HG02870 (cell line): ENCODE measurements around the gene CT47B1.
"Not testable (repeated sequence)": the region's sequence is repeated elsewhere in the genome, so short reads cannot be mapped to it uniquely, and the experiment has no call there.

Source experiments
- ATAC-seq: cut with Tn5 transposase; IDR thresholded peaks from one replicate; pipeline ENCODE4 v1.9.1; 2021; ENCODE audit warnings: mild to moderate bottlenecking, moderate library complexity; ENCODE audit not compliant: unreplicated experiment

Gene CT47B1

DNA sequence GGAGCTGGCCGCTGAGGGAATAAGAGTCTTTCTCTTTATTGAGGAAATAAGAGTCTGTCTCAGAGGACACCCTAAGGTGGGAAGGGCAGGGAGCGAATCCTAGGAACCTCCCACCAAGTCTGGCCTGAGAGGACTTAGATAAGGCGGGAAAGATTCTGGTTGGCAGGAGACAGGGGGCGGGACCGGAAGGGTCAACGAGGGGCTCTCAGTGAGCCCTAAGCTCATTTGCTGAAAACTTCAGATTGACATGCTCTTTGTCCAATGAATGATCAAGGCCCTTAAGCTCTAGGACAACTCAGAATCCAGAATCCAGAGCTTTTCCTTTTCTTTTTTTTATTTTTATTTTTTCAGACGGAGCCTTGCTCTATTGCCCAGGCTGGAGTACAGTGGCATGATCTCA is at the start of gene CT47B1:
CT47B1 (minus strand) TSS at position 101 of the 400 bp plus-strand sequence. CDS start 196 bp downstream, outside the sequence.
- not testable (repeated sequence) for ATAC-seq

DNA sequence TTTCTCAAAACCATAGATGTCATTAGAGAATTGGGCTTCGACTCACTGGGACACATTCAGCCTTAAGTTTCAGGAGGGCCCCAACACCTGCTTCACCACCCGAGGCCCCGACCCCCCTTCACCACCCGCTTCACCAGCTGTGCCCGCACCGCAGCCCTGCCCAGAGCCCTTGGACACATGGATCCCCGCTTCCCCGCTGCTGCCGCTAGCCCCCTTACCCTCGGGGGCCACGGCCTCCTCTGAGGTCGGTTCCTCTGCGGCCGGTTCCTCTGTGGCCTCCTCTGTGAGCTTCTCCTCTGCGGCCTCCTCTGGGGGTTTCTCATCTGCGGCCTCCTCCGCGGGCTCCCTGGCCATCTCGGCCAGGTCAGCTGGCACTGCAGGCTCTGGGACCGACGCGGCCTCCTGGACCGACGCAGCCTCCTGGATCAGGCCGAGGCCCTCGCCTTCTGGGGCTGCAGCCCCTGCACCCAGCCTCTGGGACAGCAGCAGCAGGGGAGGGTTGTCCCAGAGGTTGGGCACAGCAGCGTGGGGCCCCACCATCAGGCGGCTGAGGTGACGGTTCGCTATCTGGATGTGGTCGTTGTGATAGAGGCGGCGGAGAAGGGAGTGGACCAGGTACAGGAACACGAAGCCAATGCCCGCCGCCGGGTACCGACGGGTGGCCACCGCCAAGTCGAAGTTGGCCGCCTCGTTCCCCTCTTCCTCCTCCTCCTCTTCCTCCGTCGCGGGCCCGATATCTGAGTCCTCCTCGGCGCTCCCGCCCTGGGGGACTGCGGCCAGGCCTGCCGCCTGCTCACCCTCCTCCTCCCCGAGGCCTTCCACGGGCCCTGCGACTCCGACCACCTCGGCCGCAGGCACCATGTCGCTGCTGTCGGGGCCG is 748 bp downstream of the CT47B1 start:
- no peak for ATAC-seq

DNA sequence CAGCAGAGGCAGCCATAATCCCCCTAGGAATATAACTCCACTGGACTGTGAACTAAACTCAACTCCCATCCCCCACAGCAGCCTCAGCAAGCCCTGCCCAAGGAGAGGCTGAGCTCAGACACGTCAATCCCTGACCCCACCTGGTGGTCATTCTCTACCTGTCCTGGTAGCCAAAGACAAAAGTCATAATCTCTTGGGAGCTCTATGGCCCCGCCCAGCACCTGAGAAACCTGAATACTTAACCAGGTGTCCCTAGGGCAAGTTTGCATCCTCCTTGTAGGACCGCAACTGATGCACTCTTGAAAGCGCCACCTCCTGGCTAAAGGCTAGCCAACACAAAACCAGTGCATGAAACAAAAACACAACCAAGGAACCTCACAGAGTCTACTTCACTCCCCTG is 18.4 kb downstream of the CT47B1 start:
- no peak for ATAC-seq

DNA sequence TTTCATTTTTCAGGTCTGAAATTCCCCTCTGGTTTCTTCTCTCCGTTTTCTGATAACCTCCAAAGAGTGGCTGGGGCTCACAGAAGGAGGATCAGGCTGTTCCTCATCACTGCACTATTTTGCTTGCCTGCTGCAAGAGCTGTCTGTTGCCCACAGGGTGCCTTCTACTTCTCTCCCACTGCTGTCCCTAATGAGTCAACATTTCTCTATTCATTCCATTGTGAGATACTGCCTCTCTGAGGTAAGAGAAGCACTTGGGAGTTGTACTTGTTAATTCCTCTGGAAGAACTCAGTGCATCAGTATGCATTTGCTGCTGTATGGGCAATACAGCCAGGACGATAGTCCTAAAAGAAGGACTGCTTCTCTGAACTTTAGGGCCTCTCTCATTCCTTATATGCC is 34.8 kb downstream of the CT47B1 start:
- ATAC-seq, result no peak

DNA sequence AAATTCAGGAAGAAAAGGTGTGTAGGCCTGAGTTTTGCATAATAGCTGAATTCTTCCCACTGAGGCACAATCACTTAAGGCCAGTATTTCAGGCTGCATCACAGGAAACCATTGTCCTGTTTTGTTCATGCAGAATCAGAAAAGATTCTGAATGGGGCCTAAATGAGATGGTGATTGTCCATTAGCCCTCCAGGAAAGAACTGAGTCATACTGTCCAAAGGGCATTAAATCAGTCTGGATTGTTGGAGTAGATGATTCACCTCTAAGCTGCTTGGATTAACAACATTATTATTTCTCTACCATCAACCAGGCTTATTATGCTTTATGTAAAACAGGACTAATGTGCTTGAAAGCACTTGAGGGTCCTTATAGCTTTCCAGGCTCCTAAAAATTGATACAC is 36.2 kb downstream of the CT47B1 start:
- no peak for ATAC-seq

DNA sequence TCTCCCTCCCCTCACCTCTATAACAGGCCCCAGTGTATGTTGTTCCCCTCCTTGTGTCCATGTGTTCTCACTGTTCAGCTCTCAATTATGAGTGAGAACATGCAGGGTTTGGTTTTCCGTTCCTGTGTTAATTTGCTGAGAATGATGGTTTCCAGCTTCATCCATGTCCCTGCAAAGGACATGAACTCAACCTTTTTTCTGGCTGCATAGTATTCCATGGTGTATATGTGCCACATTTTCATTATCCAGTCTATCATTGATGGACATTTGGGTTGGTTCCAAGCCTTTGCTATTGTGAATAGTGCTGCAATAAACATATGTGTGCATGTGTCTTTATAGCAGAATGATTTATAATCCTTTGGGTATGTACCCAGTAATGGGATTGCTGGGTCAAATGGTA is 48.5 kb downstream of the CT47B1 start:
- not testable (repeated sequence) for ATAC-seq

DNA sequence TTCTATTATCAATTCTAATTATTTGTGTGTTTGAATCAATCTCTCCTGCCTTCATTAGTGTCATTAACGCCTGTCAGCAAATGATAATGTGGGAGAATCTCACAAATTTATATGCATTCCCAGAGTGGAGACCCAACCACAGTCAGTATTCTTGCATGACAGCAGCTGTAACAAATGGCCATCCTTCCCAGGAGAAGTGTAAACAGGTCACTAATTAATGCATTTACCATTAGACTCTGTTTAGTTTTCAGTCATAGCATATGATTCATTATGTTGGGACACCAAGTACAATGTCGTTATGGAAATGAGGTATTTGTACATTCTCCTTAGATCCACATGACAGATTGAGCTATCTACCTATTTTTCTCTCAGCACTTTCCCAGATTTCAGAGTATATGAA is 50.5 kb downstream of the CT47B1 start:
- no peak for ATAC-seq

DNA sequence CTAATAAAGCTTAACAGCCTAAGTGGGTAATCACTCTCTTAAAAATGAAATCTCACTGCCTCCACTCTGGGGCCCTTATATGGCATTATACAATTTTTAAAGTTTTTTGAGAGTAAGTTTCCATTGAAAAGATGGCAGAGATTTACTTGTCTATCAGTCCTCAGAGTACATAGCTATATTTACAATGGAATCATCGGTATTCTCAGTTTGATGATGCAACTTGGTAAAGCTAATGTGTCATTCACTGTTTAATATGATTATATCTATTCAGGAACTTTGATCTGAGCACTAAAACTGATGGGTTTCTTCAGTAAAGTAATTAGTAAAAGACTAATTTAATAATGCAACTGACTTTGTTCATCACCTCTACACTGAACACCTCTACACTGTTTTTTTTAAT is 51.6 kb downstream of the CT47B1 start:
- ATAC-seq, result no peak

DNA sequence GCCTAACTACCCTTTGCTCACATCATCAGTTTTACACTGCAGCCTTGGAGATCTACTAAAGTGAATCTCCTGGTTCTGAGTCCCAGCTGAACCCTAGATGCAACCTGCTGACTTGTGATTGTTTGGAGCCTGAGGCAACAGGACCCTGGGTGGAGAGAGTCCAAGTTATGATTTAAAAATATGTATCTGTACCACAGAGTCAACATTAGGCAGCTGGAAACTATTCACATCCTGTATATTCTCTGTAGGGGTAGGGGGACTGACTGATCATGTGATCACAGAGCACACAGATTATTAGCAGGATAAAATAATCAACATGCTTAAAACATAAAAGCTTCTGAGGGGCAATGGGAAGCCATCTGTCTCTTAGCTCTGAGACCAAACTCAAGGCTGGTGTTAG is 52.1 kb downstream of the CT47B1 start:
- no peak for ATAC-seq
